GM21381 (cell line): ENCODE results near the gene GSN.

Experiments used
- ATAC-seq: cut with Tn5 transposase; IDR thresholded peaks from one replicate; pipeline ENCODE4 v1.9.1; 2021; ENCODE audit warnings: mild to moderate bottlenecking, moderate library complexity; ENCODE audit not compliant: unreplicated experiment

GSN gene

DNA sequence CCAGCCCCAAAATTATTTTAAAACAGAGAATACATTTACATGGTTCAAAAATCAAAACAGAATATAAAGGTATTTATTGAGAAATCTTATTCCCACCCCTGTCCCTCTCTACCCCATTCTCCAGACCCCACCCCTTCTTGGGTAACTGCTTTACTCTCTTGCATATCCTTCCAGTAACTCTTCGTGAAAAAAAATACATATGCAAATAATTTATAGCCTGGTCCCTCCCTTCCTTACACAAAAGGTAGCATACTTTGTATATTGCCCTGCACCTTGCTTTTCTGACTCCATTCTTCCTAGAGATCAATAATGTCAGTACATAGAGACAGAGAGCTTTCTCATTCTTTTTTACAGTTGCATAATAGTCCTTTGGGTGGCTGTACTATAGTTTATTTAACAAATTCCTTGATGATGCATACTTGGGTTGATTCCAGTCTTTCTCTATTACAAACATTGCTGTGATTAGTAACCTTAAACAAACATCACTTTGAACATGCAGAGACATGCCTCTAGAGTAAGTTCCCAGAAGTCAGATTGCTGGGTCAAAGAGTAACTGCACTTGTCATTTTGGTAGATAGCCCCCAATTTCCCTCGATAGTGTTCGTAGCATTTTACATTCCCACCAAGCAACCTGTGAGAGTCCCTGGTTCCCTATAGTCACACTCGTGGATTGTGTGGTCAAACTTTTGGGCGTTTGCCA, 54.2 kb downstream of the GSN start:
- ATAC-seq: no peak

GRCh38 chr9:121322737-121323448, 54.9 kb downstream of the GSN start:
- no peak for ATAC-seq

DNA sequence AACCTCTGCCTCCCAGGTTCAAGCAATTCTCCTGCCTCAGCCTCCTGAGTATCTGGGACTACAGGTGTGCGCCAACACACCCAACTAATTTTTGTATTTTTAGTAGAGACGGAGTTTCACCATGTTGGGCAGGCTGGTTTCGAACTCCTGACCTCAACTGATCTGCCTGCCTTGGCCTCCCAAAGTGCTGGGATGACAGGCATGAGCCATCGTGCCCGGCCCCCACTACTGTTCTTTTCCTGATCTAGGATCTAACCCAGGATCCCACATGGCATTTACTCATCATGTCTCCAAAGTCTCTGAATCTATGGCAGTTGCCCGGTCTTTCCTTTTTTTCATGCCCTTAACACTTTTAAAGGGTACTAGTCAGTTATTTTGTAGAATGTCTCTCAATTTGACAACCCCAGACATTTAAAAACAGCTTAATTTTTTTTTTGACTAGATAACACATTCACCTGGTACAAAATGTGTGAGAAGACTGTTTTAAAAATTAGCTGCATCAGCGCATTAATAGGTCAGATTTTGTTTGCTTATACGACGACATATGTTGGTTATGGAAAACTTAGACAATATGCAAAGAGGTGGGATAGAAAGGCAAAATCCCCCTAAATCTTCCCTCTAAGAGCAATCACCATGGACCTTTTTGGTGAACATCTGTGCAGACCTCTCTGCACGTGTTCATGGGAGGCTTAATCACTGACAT, 55.6 kb downstream of the GSN start:
- no peak for ATAC-seq

DNA sequence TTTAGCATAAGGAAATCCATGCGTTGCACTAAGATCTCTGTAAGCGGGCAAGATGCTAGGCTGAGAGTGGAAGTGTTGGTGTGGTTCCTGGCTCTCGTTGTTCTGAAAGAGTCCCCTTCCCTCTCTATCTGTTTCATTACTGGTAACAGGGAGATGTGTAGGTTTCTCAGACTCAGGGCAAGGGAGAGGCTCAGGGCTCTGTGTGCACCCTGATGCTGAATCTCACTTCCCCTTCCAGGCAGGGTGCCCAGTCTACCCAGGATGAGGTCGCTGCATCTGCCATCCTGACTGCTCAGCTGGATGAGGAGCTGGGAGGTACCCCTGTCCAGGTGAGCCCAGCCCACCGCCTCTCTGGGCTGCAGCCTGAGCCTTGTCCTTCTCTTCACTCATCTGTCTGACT, 56.4 kb downstream of the GSN start:
- no peak for ATAC-seq

- no peak for ATAC-seq
These were observed 56.8 kb downstream of the GSN start for GRCh38 chr9:121324755-121325154.

- no peak for ATAC-seq
These were observed 57.4 kb downstream of the GSN start for GRCh38 chr9:121325387-121325786.

DNA sequence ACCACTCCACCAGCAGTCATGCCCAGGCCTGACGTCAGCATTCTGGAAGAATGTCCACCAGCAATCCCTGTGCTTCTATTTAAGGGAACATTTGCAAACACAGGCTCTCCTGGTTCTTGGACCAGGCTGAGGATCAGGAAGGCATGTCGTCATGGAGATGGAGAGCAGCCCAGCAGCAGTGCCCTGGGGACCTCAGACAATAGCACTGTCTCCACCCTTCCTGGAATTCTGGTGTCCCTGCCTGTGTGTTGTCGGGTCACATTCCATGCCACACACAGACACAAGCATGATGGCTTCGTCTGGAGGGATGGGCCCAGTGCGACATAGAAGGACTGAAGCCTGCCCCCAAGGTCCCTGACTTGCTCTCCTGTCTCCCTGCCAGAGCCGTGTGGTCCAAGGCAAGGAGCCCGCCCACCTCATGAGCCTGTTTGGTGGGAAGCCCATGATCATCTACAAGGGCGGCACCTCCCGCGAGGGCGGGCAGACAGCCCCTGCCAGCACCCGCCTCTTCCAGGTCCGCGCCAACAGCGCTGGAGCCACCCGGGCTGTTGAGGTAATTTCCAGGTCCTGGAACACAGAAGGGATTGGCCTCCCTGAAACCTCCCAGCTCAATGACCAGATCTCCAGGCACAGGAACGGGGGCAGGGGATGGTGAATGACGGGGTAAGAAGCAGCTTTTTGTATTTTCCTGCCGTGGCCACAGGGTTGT, 58.3 kb downstream of the GSN start:
- ATAC-seq: no peak

GRCh38 chr9:121326901-121327613, 59.1 kb downstream of the GSN start:
- ATAC-seq: no peak

- no peak for ATAC-seq
These were observed 60.5 kb downstream of the GSN start for GRCh38 chr9:121328476-121328875.

- ATAC-seq: no peak
These were observed 61.1 kb downstream of the GSN start for GRCh38 chr9:121328876-121329681.

GRCh38 chr9:121331549-121331948, 63.6 kb downstream of the GSN start:
- ATAC-seq: no peak

DNA sequence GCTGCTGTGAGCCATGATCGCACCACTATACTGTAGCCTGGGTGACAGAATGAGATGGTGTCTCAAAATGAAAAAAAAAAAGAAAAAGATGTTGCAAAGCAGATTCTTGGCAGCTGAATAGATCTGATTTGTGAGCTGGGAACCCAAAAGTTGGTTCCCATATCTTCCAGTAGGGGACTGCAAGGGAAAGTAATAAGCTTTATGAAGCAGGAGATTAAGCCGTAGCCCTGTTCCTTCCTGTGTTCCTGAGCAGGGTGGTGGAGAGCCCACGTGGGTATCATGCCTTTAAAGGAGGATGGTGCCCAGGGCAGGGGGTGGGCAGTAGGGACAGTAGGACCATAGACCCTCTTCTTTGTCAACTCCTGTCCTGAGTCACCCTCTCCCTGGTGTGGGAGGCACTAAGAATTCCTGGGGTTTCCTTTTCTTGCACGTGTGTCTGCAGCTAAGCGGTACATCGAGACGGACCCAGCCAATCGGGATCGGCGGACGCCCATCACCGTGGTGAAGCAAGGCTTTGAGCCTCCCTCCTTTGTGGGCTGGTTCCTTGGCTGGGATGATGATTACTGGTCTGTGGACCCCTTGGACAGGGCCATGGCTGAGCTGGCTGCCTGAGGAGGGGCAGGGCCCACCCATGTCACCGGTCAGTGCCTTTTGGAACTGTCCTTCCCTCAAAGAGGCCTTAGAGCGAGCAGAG, 64.2 kb downstream of the GSN start:
- ATAC-seq: no peak

DNA sequence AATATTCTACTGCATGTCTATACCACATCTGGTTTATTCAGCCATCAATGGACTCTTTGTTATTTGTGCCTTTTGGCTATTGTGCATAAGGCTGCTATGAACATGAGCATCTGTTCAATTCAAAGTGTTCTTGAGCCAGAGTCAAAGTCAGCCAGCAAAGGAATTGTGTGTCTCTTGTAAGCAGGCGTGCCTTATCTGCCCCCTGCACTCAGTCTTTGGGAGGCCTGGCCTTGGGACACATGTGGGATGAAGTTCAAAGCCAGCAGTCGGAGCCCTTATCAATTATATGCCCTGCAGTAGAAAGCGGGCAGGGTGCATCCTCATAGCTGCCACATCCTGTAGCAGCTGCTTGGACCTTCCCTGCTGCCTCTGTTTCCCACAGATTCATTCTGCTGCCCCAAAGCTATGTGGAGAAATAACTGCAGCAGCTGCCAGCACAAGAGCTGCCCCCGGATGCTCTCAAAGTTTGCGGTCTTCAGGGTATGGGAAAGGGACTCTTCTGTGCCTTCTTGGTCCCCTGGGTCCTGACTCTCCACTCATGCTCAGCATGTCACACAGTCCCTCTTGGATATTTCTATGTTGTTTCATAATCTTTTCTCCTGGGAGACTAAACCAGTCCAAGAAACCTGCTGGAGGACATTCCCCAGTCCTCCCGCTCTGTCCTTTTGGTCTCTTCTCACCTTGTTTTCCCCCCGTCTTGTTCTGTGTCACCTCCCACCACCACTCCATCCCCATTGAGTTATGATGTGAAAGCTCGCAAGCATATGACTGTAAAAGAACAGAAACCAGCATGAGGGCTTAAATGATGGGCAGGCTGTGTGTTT, 66.2 kb downstream of the GSN start:
- ATAC-seq: no peak

DNA sequence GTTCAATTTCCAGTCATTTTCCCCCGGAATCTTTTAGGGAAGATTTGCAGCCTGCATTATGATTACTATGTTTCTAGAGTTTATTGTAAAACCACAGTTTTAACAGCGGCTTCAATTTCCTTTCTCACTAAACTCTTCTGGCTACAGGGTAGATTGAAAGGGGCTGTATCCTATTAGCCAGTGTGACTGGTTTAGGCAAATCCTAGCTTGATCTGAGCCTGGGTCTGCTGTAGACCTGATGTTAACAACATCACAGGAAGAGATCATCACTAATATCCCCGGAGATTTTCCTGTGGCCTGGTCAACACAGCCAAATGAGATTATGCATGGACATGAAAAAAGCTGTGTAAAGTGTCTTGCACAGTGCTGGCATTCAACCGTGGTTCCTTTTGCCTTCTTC, 68.7 kb downstream of the GSN start:
- no peak for ATAC-seq

- no peak for ATAC-seq
These were observed 71.5 kb downstream of the GSN start for GRCh38 chr9:121339437-121339836.

- ATAC-seq: peak; percentile 83
These were observed 72.9 kb downstream of the GSN start for GRCh38 chr9:121340676-121341392.

DNA sequence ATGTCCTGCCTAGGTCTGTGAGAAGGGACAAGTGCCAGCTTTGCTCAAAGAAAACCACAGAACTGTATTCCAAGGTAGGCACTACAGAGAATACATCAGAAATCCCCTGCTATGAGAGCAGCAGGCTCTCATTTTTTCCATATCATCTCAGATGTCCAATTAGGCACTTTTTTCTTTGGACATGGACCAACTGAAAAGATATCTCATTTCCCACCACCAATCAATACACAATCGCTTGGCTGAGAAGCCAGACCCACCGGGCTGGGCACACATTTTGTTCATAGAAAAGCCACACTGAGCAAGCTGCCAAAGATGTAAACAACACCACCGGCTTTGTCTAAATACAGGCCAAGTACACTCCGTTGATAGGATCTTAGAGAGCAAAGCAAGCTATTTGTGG, 76.2 kb downstream of the GSN start:
- no peak for ATAC-seq

DNA sequence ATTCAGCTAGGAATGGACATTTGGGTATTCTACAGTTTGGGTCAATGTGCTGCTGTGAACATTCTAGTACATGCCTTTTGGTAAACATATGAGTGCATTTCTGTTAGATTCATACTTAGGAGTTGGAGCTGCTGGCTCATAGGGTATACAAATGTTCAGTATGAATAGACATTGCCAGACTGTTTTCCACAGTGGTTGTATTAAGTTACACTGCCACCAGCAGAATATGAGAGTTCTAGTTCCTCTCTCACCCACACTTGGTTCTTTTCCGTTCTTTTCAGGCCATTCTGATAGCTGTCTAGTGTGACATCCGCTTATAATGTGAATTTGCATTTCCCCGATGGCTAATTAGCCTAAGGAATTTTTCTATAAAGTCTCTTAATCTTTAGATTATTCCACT, 77.1 kb downstream of the GSN start:
- no peak for ATAC-seq
